VCaP (cell line): ENCODE measurements around the gene CASP10.
"Not testable (repeated sequence)": the region's sequence is repeated elsewhere in the genome, so short reads cannot be mapped to it uniquely, and the experiment has no call there.

ENCODE experiments used
- H3K27ac ChIP-seq: fragments of 450-650 bp; 2 replicates; pipeline ENCODE4 v1.5.1; 2017
- CTCF ChIP-seq: fragments of 450-650 bp; conservative IDR thresholded peaks from 2 replicates; pipeline ENCODE4 v1.5.1; 2017; ENCODE audit warnings: mild to moderate bottlenecking, moderate library complexity

CASP10 gene, protein sequence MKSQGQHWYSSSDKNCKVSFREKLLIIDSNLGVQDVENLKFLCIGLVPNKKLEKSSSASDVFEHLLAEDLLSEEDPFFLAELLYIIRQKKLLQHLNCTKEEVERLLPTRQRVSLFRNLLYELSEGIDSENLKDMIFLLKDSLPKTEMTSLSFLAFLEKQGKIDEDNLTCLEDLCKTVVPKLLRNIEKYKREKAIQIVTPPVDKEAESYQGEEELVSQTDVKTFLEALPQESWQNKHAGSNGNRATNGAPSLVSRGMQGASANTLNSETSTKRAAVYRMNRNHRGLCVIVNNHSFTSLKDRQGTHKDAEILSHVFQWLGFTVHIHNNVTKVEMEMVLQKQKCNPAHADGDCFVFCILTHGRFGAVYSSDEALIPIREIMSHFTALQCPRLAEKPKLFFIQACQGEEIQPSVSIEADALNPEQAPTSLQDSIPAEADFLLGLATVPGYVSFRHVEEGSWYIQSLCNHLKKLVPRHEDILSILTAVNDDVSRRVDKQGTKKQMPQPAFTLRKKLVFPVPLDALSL

DNA sequence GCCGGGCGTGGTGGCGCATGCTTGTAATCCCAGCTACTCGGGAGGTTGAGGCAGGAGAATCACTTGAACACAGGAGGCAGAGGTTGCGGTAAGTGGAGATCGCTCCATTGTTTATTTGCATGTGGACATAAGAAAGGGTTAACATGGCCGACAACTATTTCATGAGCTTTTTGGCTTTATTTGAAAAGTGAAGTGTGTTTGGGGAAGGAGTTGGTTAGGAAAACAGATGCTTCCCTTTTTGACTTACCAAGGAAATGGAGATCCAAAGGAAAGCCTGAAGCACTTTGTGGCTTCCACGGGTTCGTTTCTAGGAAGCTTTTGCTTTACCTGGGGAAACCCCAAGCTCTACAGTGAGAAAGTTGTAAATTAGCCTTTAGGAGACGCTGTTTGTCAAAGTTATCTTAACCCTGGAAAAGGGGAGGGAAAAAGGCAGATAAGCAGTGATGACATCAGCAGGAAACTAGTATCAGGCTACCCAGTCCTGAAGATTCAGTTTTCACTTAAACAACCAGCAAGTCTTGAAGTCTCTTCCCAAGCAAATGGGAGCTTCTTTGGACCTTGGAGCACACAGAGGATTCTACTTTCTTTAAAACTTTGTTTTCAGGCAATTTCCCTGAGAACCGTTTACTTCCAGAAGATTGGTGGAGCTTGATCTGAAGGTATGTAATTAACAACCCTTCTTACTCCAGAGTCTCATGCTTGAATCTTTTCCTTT lies at the start of gene CASP10:
Gene CASP10 (plus strand): TSS at position 492 of the 715 bp plus-strand sequence. CDS start 2,637 bp downstream, outside the sequence.
- no peak within 1 kb of the TSS for H3K27ac ChIP-seq
- TF ChIP-seq CTCF: peak; percentile 51

GRCh38 chr2:201135386-201135785 lies 47.6 kb upstream of the CASP10 start:
- no peak overlapping the region for H3K27ac ChIP-seq

DNA sequence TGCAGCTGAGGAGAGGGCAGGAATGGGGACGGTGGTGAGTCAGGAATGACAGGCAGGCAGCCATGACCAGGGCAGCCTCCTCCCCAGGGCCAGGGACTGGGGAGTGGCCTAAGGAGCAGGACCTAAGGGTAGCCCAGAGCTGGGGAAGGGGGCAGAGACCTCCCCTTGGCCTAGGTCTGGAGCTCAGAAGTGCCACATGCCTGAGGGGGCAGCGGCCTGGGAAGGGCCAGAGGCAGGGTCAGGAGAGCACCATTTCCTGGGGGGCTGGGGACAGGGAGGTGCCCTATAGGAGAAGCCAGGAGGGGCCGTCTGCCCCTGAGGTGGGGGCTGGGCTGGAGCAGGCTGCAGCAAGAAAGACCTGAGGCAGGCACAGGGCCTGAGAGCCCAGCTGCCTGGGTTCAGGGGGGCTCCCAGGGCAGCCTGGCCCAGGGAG lies 46.0 kb upstream of the CASP10 start:
- no peak overlapping the region for H3K27ac ChIP-seq
- TF ChIP-seq CTCF: no peak

More at GRCh38 chr2:201135386-201135785, 47.6 kb upstream of the CASP10 start:
- no peak for TF ChIP-seq CTCF

DNA sequence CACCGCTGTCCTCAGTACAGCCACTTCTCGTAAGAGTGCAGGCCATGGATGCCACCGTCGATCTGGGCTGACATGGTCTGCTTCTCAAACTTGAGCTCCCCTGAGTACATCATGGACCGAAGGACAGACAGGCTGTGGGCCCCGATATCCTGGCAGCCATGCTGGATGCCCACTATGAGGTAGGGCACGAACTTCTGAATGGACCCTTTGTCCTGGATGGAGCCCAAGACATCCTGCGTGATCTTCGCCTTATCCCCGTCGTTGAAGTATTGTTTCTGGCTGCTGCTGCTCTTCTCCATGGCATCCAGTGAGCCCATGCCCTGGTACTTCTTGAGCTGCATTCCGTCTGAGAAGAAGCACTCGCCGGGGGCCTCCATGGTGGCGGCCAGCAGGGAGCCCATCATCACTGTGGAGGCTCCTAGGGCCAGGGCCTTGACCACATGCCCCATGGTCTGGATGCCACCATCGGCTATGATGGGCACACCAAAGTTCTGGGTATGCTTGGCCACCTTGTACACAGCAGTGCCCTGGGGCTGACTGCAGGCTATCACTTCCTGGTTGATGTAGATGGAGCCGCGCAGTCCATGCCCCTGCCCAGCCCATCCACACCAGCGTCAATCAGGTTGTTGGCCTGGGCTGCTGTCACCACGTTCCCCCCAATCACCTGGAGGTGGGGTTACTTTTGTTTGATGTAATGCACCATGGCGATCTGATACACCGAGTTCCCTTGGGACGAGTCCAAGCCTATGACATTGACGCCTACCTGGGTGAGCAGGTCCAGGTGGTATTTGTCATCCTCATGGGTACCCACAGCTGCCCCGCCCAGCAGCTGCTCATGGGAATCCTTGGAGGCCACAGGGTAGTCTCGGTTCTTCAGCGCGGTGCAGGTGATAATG lies 45.2 kb upstream of the CASP10 start:
- no peak overlapping the region for H3K27ac ChIP-seq
- no peak for TF ChIP-seq CTCF

DNA sequence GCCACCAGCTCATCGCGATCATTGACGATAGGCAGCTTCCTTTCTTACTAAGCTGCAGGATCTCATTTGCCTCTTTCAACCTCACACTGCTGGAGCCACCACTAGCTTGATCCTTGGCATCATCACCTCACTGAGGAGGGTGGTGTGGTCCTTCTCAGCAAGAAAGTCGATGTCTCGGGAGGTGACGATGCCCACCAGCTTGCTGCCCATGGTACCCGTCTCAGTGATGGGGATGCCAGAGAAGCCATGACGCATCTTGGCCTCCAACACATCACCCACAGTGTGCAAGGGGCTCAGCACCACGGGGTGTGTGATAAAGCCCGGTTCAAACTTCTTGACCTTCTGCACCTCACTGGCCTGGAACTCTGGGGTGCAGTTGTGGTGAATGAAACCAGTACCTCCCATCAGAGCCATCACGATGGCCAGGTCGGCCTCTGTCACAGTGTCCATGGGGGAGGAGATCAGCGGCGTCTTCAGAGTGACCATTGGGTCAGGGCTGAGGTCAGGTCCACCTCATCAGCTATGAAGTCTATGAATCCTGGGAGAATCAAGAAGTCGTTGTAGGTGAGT lies 44.5 kb upstream of the CASP10 start:
- no peak for TF ChIP-seq CTCF
- H3K27ac ChIP-seq: no peak overlapping the region

DNA sequence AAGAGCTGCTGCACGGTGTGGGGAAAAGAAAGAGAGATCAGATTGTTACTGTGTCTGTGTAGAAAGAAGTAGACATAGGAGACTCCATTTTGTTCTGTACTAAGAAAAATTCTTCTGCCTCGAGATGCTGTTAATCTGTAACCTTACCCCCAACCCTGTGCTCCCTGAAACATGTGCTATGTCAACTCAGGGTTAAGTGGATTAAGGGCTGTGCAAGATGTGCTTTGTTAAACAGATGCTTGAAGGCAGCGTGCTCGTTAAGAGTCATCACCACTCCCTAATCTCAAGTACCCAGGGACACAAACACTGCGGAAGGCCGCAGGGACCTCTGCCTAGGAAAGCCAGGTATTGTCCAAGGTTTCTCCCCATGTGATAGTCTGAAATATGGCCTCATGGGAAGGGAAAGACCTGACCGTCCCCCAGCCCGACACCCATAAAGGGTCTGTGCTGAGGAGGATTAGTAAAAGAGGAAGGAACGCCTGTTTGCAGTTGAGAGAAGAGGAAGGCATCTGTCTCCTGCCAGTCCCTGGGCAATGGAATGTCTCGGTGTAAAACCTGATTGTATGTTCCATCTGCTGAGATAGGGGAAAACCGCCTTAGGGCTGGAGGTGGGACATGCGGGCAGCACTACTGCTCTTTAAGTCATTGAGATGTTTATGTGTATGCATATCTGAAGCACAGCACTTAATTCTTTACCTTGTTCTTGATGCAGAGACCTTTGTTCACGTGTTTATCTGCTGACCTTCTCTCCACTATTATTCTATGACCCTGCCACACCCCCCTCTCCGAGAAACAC lies 43.8 kb upstream of the CASP10 start:
- not testable (repeated sequence) for H3K27ac ChIP-seq
